Measurements from ENCODE around the gene SH3PXD2A. TPM values are rescaled to one million over a fixed set of nuclear protein-coding genes. Genes with fewer than 3 reads are reported as not detected.

The SH3PXD2A gene
- total RNA-seq, 1 experiment from 2014 or later: 4.5 TPM

DNA sequence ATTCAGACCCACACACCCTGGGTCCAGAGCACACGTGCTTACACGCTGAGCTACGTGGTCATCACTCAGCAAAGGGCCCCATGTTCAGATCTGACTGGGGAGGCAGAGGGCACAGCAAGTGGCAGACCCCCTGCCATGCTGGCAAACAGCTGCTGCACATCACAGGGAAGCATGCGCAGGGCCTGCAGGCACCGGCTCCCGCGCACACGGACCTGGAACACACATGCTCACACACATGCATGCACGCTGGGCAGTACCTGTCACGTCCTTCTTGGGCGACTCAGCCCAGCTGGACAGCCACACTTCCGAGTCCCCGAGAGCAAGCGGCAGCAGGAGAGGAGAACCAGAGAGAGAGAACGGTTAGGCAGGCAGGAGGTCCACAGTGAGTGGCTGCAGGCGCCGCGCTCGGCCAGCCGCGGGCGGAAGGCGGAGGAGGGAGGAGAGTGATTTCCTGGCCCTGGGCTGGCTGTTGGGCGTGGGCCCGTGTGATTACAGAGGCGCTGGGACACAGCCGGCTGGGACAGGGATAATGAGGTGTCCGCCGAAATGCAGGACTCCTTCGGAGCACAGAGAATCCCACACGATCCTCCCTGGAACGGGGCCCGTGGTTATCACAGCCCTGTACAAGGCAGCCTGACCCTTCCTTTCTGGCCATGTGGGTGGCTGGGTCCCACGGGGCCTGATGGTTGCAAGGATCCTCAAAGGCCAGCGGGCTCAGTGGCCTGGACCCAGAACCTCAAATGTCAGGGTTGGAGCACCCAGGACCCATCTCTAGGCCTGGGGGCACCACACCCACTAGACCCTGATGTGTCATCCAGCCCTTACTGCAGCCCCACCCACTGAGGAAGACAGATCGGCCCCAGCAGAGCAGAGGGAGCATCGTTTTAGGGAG, 186.8 kb downstream of the SH3PXD2A start:
- H3K27ac Mint-ChIP-seq: peak overlapping the region in 2 of 3 experiments; percentile 15 to 46; a peak in 2 of 7 replicates
- no peak overlapping the region for H2BK15ac ChIP-seq (ENCODE audit: low read depth, low read length)
- no peak overlapping the region for H3T11ph ChIP-seq (ENCODE audit: low read length)
- H3K4me2 ChIP-seq (ENCODE audit: insufficient read depth, insufficient read length, low read length): no peak overlapping the region
- no peaks in the 10 kb centered on the region for H3K9me3 ChIP-seq (ENCODE audit: control insufficient read depth, low read depth, low read length)
- H2BK20ac ChIP-seq (ENCODE audit: low read depth, low read length, poor library complexity, severe bottlenecking): no peak overlapping the region
- H3K18ac ChIP-seq (ENCODE audit: insufficient read length, low read depth, low read length): no peak overlapping the region
- H2AFZ ChIP-seq (ENCODE audit: low read length): no peak overlapping the region
- no peak for DNase-seq
- H3K14ac ChIP-seq (ENCODE audit: insufficient read depth, low read length): no peak overlapping the region; the same call in 1 of the 2 replicates
- H2BK120ac ChIP-seq (ENCODE audit: low read depth, low read length, poor library complexity, severe bottlenecking): no peak overlapping the region
- no peaks in the 10 kb centered on the region for H3K9me3 Mint-ChIP-seq
- H4K8ac ChIP-seq (replicated peaks; ENCODE audit: insufficient read length, low read depth, low read length): no peak overlapping the region
- H2AK5ac ChIP-seq (ENCODE audit: insufficient read length, low read length): no peak overlapping the region
- no peak for TF ChIP-seq CTCF (conservative IDR thresholded peaks at IDR 0.05)
- H3K4me1 Mint-ChIP-seq: peaks cover 17 to 30% of the 10 kb centered on the region in 2 experiments
- H3K36me3 Mint-ChIP-seq (ENCODE audit: insufficient read depth in 1 of 3, low read depth in 3 of 3): no peaks in the 10 kb centered on the region; a peak in 1 of 7 replicates
- H4K91ac ChIP-seq (ENCODE audit: insufficient read length, low read depth, low read length): no peak overlapping the region
- H4K20me1 ChIP-seq (ENCODE audit: control insufficient read depth, insufficient read depth, insufficient read length): no peaks in the 10 kb centered on the region
- H3K4me1 ChIP-seq (ENCODE audit: insufficient read depth, low read length): no peaks in the 10 kb centered on the region; the same call in 1 of the 2 replicates
- no peak overlapping the region for H3K4me3 Mint-ChIP-seq
- no peaks in the 10 kb centered on the region for H3K23me2 ChIP-seq (ENCODE audit: insufficient read length, low read depth, low read length, poor library complexity, severe bottlenecking)
- H2BK12ac ChIP-seq (ENCODE audit: insufficient read length, low read depth, low read length): no peak overlapping the region
- no peaks in the 10 kb centered on the region for H3K79me2 ChIP-seq (ENCODE audit: insufficient read depth, low read length)
- H2BK5ac ChIP-seq (ENCODE audit: insufficient read length, low read length): no peak overlapping the region
- no peak overlapping the region for H4K5ac ChIP-seq (ENCODE audit: insufficient read length, low read depth, low read length)
- H3K9ac ChIP-seq (ENCODE audit: extremely low read depth, insufficient read length, low read length): no peak overlapping the region
- H3K4ac ChIP-seq (ENCODE audit: low read depth, low read length): no peak overlapping the region
- no peaks in the 10 kb centered on the region for H3K27me3 ChIP-seq (ENCODE audit: insufficient read depth, low read length)
- no peaks in the 10 kb centered on the region for H3K79me1 ChIP-seq (ENCODE audit: insufficient read depth, low read depth, low read length, poor library complexity, severe bottlenecking)
- WGBS (ENCODE audit: extremely low coverage, insufficient read length, low lambda C conversion rate): no CpG with 5 or more reads among the region's 37 CpGs
- H3K56ac ChIP-seq (ENCODE audit: insufficient read length, low read depth, low read length): no peak overlapping the region
- H3K23ac ChIP-seq (ENCODE audit: insufficient read length, low read depth, low read length): no peak overlapping the region
- H3K27ac ChIP-seq (ENCODE audit: insufficient read length, low read depth, low read length): no peak overlapping the region
- H3K27me3 Mint-ChIP-seq (ENCODE audit: low read depth): peaks cover 2% of the 10 kb centered on the region; the same call in 1 of the 2 replicates

Data from H9 (cell line).